WTC11 (cell line): ENCODE results near the gene UMODL1. TPM values are rescaled to one million over a fixed set of nuclear protein-coding genes. Genes with fewer than 3 reads are reported as not detected.

Source experiments
- ATAC-seq: fragments of 200-7000 bp; cut with Tn5 transposase; 2 replicates; pipeline ENCODE4 v1.10.0; 2021; ENCODE audit warnings: mild to moderate bottlenecking, moderate library complexity
- CTCF ChIA-PET: fragments of 300-600 bp; sonication (Branson Sonifier 250); formaldehyde crosslinking; loops from one replicate; lab custom pipeline; 2021; ENCODE audit warnings: antibody characterized with exemption; lab: Charles Lee
- POLR2A ChIA-PET: fragments of 350-600 bp; sonication (Branson Sonifier 250); formaldehyde crosslinking; loops from one replicate; lab custom pipeline; 2021; ENCODE audit warnings: antibody characterized with exemption; lab: Charles Lee
- DNase-seq: peaks from one replicate; pipeline ENCODE4 v3.0.0; 2021; ENCODE audit warnings: low spot score
- H3K27ac Mint-ChIP-seq: 2 replicates; pipeline ENCODE4 v1.8.0; 2021; ENCODE audit warnings: mixed read lengths
- H3K27me3 Mint-ChIP-seq: 2 replicates; pipeline ENCODE4 v1.8.0; 2021; ENCODE audit warnings: low read depth, mild to moderate bottlenecking, moderate library complexity, mixed read lengths
- H3K36me3 Mint-ChIP-seq: 2 replicates; pipeline ENCODE4 v1.8.0; 2021; ENCODE audit warnings: mixed read lengths
- H3K4me1 Mint-ChIP-seq: 2 replicates; pipeline ENCODE4 v1.8.0; 2022; ENCODE audit warnings: mixed read lengths
- H3K4me3 Mint-ChIP-seq: 2 replicates; pipeline ENCODE4 v1.8.0; 2021; ENCODE audit warnings: mild to moderate bottlenecking, moderate library complexity, mixed read lengths
- H3K9me3 Mint-ChIP-seq: 2 replicates; pipeline ENCODE4 v1.8.0; 2021; ENCODE audit warnings: mixed read lengths
- ARID4B ChIP-seq: sonication (generic); formaldehyde crosslinking; IDR thresholded peaks from 2 replicates; pipeline ENCODE4 v1.8.0; 2023; ENCODE audit warnings: missing genetic modification reagents, mild to moderate bottlenecking, borderline replicate concordance
- ATF3 ChIP-seq: sonication (generic); formaldehyde crosslinking; conservative IDR thresholded peaks from 2 replicates; pipeline ENCODE4 v1.8.1; 2022; ENCODE audit warnings: mild to moderate bottlenecking, missing genetic modification reagents
- CREB1 ChIP-seq: sonication (generic); formaldehyde crosslinking; IDR thresholded peaks from 2 replicates; pipeline ENCODE4 v1.8.0; 2023; ENCODE audit warnings: mild to moderate bottlenecking, missing genetic modification reagents
- E2F1 ChIP-seq: sonication (generic); formaldehyde crosslinking; IDR thresholded peaks from 2 replicates; pipeline ENCODE4 v1.8.0; 2022; ENCODE audit warnings: mild to moderate bottlenecking, missing genetic modification reagents
- EMX1 ChIP-seq: fragments of 250-450 bp; sonication (Bioruptor Pico); IDR thresholded peaks from 2 replicates; pipeline ENCODE4 v1.8.0; 2021; ENCODE audit warnings: mild to moderate bottlenecking
- ESRRA ChIP-seq: sonication (generic); formaldehyde crosslinking; IDR thresholded peaks from 2 replicates; pipeline ENCODE4 v1.8.1; 2022; ENCODE audit warnings: mild to moderate bottlenecking, missing genetic modification reagents, borderline replicate concordance
- FOXJ3 ChIP-seq: sonication (generic); formaldehyde crosslinking; IDR thresholded peaks from 2 replicates; pipeline ENCODE4 v1.9.0; 2021; ENCODE audit warnings: missing genetic modification reagents, mild to moderate bottlenecking, borderline replicate concordance
- FOXK1 ChIP-seq: sonication (generic); formaldehyde crosslinking; IDR thresholded peaks from 2 replicates; pipeline ENCODE4 v1.8.0; 2022; ENCODE audit warnings: mild to moderate bottlenecking, moderate library complexity, missing genetic modification reagents
- JUN ChIP-seq: sonication (generic); formaldehyde crosslinking; IDR thresholded peaks from 2 replicates; pipeline ENCODE4 v1.8.0; 2023; ENCODE audit warnings: mild to moderate bottlenecking, missing genetic modification reagents
- MLX ChIP-seq: sonication (generic); formaldehyde crosslinking; IDR thresholded peaks from 2 replicates; pipeline ENCODE4 v1.8.1; 2023; ENCODE audit warnings: mild to moderate bottlenecking, missing genetic modification reagents, moderate library complexity
- MXD4 ChIP-seq: fragments of 250-450 bp; sonication (Bioruptor Pico); IDR thresholded peaks from 2 replicates; pipeline ENCODE4 v1.8.0; 2021; ENCODE audit warnings: mild to moderate bottlenecking, moderate library complexity, borderline replicate concordance
- MYBL2 ChIP-seq: sonication (generic); formaldehyde crosslinking; IDR thresholded peaks from 2 replicates; pipeline ENCODE4 v1.8.1; 2023; ENCODE audit warnings: mild to moderate bottlenecking, moderate library complexity, missing genetic modification reagents
- NR1H2 ChIP-seq: sonication (generic); formaldehyde crosslinking; IDR thresholded peaks from 2 replicates; pipeline ENCODE4 v1.9.0; 2021; ENCODE audit warnings: mild to moderate bottlenecking, moderate library complexity, missing genetic modification reagents
- NR2C2 ChIP-seq: sonication (generic); formaldehyde crosslinking; IDR thresholded peaks from 2 replicates; pipeline ENCODE4 v1.8.0; 2022; ENCODE audit warnings: mild to moderate bottlenecking, missing genetic modification reagents
- RELA ChIP-seq: sonication (generic); formaldehyde crosslinking; IDR thresholded peaks from 2 replicates; pipeline ENCODE4 v1.8.1; 2022; ENCODE audit warnings: missing genetic modification reagents, mild to moderate bottlenecking, borderline replicate concordance
- TCF7 ChIP-seq: sonication (generic); formaldehyde crosslinking; IDR thresholded peaks from 2 replicates; pipeline ENCODE4 v1.8.0; 2022; ENCODE audit warnings: mild to moderate bottlenecking, low read depth, missing genetic modification reagents, moderate library complexity
- ZNF121 ChIP-seq: sonication (generic); formaldehyde crosslinking; IDR thresholded peaks from 2 replicates; pipeline ENCODE4 v1.8.0; 2023; ENCODE audit warnings: missing genetic modification reagents
- ZNF219 ChIP-seq: sonication (generic); formaldehyde crosslinking; IDR thresholded peaks from 2 replicates; pipeline ENCODE4 v1.8.0; 2023; ENCODE audit warnings: missing genetic modification reagents, mild to moderate bottlenecking, borderline replicate concordance
- ZNF425 ChIP-seq: fragments of 250-450 bp; sonication (Bioruptor Pico); conservative IDR thresholded peaks from 2 replicates; pipeline ENCODE4 v1.9.0; 2021; ENCODE audit warnings: mild to moderate bottlenecking
- total RNA-seq: library from RNA; stranded (reverse); gene quantifications from 3 replicates; pipeline ENCODE4 v1.2.3, GENCODE V29; 2021
- TF ChIP-seq, protein P1 (sequence below): sonication (generic); formaldehyde crosslinking; IDR thresholded peaks from 2 replicates; pipeline ENCODE4 v1.8.1; 2023; ENCODE audit warnings: mild to moderate bottlenecking, missing genetic modification reagents
- TF ChIP-seq, protein P2 (sequence below): fragments of 250-450 bp; sonication (Bioruptor Pico); IDR thresholded peaks from 2 replicates; pipeline ENCODE4 v1.8.0; 2021; ENCODE audit warnings: mild to moderate bottlenecking
- TF ChIP-seq, protein P3 (sequence below): fragments of 250-450 bp; sonication (Bioruptor Pico); IDR thresholded peaks from 2 replicates; pipeline ENCODE4 v1.9.0; 2021; ENCODE audit warnings: moderate library complexity, mild to moderate bottlenecking, inconsistent platforms, borderline replicate concordance

UMODL1 gene
- total RNA-seq, 1 experiment from 2014 or later, result not detected

- TF ChIP-seq, protein P1, sequence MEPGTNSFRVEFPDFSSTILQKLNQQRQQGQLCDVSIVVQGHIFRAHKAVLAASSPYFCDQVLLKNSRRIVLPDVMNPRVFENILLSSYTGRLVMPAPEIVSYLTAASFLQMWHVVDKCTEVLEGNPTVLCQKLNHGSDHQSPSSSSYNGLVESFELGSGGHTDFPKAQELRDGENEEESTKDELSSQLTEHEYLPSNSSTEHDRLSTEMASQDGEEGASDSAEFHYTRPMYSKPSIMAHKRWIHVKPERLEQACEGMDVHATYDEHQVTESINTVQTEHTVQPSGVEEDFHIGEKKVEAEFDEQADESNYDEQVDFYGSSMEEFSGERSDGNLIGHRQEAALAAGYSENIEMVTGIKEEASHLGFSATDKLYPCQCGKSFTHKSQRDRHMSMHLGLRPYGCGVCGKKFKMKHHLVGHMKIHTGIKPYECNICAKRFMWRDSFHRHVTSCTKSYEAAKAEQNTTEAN, result no peak
- TF ChIP-seq MYBL2 (no peak), ESRRA (CRISPR knock-in tag) (no peak), JUN (CRISPR knock-in tag) (no peak), MXD4 (CRISPR knock-in tag) (no peak)
Observed at GRCh38 chr21:42095581-42095980, 24.5 kb downstream of the UMODL1 start (continued).

DNA sequence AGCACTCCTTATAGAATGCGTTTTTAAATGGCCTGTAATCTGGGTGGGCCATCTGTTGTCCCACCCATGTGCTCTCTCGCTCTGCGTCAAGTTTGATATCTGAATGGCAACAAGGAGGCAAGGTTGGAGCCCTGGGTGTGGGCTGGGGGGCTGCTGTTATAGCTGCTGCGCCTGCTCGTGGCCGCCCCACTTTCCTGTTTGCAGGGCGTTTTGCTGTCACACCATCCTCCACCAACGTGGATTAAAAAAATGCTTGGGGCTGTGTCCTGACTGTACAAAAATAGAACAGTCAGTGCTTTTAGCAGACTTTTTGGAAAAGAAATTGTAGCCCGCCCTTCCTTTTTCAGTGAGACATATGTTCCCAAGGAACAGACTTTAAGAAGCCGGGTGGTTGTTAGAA lies 25.4 kb downstream of the UMODL1 start:
- peaks cover 4% of the 10 kb centered on the region for H3K27me3 Mint-ChIP-seq
- ATAC-seq, result no peak
- ChIA-PET POLR2A (no interaction called here), CTCF (interaction anchor here (1.0 to 1.8 kb wide), 3 partner anchors 12 to 21 kb away, joined by 3 to 7 read pairs (median 4); no protein-coding TSS in a partner anchor)
- H3K4me1 Mint-ChIP-seq, result peaks cover 10% of the 10 kb centered on the region
- peaks cover 15% of the 10 kb centered on the region for H3K36me3 Mint-ChIP-seq
- no peak for TF ChIP-seq RELA (CRISPR knock-in tag)
- TF ChIP-seq FOXK1 (CRISPR knock-in tag), result no peak
- no peak for TF ChIP-seq TCF7
- no peak for TF ChIP-seq ZNF219 (CRISPR knock-in tag)
- no peak for TF ChIP-seq E2F1 (CRISPR knock-in tag)
- TF ChIP-seq CREB1, result no peak
- TF ChIP-seq, protein P2, sequence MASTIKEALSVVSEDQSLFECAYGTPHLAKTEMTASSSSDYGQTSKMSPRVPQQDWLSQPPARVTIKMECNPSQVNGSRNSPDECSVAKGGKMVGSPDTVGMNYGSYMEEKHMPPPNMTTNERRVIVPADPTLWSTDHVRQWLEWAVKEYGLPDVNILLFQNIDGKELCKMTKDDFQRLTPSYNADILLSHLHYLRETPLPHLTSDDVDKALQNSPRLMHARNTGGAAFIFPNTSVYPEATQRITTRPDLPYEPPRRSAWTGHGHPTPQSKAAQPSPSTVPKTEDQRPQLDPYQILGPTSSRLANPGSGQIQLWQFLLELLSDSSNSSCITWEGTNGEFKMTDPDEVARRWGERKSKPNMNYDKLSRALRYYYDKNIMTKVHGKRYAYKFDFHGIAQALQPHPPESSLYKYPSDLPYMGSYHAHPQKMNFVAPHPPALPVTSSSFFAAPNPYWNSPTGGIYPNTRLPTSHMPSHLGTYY, result no peak
- no peak for TF ChIP-seq NR1H2 (CRISPR knock-in tag)
- no peak for TF ChIP-seq FOXJ3 (CRISPR knock-in tag)
- no peak for TF ChIP-seq ZNF425
- TF ChIP-seq ARID4B, result no peak
- no peak for TF ChIP-seq ATF3
- no peak for TF ChIP-seq MLX (CRISPR knock-in tag)
- TF ChIP-seq, protein P3, sequence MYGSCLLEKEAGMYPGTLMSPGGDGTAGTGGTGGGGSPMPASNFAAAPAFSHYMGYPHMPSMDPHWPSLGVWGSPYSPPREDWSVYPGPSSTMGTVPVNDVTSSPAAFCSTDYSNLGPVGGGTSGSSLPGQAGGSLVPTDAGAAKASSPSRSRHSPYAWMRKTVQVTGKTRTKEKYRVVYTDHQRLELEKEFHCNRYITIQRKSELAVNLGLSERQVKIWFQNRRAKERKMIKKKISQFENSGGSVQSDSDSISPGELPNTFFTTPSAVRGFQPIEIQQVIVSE, result no peak
- no peak for TF ChIP-seq NR2C2 (CRISPR knock-in tag)
- no peak for TF ChIP-seq ZNF121 (CRISPR knock-in tag)
- no peak for TF ChIP-seq EMX1
- no peak overlapping the region for H3K27ac Mint-ChIP-seq
- DNase-seq, result no peak
- no peak overlapping the region for H3K4me3 Mint-ChIP-seq
- H3K9me3 Mint-ChIP-seq, result peaks cover 10% of the 10 kb centered on the region
